Activated CD4-positive, alpha-beta T cell treated with anti-CD3 and anti-CD28 coated beads for 1 hour (primary cell): ENCODE results near the gene CACUL1.
"Not testable (repeated sequence)": the region's sequence is repeated elsewhere in the genome, so short reads cannot be mapped to it uniquely, and the experiment has no call there.

Source experiments
- DNase-seq: peaks from one replicate; pipeline ENCODE4 v3.0.0-alpha.2; 2020

The CACUL1 gene

DNA sequence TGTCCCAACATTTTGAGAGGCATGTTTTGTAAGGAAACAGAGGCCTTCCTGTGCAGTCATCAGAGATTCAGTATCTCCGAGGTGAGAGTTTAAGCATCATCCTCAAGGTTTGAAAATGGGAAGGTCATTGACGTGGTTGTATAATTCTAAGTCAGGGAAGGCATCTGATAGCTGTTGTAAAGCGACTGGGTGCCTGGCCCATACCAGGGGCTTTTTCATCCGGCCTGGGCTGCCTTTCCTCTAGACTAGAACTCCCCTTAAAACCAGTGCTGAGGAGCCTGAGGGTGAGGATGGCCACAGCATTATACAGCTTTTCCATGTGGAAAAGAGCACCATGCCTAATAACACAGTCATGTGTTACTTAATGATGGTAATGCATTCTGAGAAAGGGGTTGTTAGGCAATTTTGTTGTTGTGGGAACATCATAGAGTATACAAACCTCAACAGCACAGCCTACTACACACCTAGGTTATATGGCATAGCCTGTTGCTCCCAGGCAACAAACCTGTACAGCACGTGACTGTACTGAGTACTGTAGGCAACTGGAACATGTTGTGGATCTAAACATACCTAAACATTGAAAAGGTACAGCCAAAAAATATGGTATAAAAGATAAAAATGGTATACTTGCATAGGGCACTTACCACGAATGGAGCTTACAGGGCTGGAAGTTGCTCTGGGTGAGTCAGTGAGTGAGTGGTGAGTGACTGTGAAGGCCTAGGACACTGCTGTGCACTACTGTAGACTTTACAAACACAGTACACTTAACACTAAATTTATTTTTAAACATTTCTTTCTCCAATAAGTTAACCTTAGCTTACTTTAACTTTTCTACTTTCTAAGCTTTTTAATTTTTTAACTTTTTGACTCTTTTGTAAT lies 13.5 kb upstream of the CACUL1 start:
- DNase-seq, result no peak

- DNase-seq, result no peak
These were observed 12.7 kb upstream of the CACUL1 start for GRCh38 chr10:118767297-118768040.

GRCh38 chr10:118764195-118764594 lies 9.4 kb upstream of the CACUL1 start:
- no peak for DNase-seq

GRCh38 chr10:118763202-118763988 lies 8.6 kb upstream of the CACUL1 start:
- no peak for DNase-seq

DNA sequence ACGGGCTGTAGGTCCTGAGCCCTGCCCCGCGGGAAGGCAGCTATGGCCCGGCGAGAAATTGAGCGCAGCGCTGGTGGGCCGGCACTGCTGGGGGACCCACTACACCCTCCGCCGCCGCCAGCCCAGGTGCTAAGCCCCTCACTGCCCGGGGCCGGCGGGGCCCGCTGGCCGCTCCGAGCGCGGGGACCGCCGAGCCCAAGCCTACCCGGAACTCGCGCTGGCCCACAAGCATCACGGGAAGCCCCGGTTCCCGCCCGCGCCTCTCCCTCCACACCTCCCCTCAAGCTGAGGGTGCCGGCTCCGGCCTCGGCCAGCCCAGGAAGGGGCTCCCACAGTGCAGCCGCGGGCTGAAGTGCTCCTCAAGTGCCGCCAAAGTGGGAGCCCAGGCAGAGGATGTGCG lies 5.5 kb upstream of the CACUL1 start:
- no peak for DNase-seq

DNA sequence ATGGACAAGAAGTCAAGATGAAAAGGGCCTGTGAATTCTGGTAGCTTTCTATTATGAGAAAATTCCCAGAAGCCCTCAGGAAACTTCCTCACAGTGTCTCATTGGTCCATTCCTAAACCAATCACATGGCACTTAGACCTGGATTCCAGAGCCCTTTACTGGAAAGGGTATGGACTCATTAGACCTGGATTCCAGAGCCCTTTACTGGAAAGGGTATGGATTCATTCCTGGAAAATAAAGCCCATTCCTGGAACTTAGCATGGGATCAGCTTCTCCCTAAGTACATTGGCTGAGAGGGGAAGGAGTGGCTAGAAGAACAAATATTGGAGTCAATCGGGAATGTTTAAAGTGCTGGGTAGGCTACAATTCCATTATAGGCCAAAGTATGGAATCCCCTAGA lies 3.7 kb upstream of the CACUL1 start:
- DNase-seq, result no peak

- peak; percentile 14 for DNase-seq
These were observed 578 bp downstream of the CACUL1 start for GRCh38 chr10:118754229-118754555.

DNA sequence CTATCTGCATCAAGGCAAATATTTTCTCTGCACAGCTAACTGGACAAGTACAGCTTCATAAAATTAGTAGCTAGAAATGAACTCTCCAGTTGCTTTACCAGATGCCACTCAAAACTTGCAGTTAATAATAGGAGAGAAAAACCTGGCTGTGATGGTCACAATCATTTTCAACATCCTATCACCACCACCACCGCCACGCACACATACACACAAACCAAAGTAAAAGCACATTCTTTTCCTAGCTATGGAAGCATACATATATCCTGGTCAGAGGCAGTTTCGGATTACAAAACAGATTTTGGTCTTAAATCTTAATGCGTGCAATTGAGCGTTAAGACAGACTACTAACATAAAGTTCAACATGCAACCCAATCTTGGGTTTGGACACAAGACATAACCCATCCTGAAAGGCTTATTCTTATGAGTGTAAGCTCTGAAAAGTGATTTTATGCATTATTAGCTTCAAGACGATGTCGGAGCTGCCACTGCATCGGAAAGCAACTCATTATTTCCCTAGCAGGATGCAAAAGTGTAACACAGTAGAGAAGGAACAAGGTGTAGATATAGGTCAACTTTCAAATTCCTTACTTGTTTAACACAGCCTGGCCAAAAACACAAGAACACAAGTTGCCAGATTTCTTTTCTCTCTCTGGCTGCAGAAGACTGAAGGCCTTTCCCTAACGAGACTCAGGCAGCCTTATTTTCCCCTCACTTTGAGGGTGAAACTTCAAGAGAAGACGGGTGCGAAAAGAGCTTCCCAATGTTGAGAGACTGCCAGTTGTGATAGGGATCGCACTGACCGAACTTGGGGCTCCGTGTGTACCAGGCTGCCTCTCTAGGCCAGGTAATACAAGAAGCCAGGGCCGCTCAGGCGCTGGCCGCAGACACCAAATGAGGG lies 1.2 kb downstream of the CACUL1 start:
- DNase-seq, result no peak

DNA sequence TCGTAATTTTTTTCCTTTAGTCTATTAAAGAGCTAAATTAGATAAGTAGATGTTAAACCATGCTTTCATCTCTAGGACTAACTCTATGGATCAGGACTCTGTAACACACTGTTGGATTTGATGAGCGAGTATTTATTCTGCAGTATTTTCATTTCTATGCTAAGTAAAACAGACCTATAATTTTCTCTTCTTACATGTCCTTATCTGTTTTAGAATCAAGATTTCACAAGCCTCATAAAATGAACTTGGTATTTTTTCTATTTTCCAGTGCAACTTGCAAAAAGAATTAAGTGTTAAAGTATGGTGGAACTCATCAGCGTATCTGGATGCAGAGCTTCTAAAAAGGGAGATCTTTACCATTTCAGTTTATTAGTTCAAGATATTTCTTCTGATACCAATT lies 2.4 kb downstream of the CACUL1 start:
- DNase-seq, result no peak

DNA sequence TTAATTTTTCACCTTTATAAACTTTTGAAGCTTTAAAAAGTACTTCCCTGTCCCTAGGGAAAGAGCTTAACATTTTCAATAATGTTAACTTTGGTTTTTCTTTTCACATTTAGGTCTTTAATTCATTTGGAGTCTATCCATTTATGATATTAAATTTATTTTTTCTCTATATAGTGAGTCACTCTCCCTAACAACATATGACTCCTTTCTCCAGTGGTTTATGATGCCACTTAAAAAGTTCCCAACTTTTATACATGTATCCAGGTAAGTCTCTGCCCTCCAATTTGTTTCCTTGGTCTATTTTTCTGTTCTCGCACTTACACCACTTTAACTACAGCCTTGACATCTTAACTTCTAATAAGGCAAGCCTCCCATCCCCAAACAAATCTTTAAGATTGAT lies 3.5 kb downstream of the CACUL1 start:
- DNase-seq, result no peak

DNA sequence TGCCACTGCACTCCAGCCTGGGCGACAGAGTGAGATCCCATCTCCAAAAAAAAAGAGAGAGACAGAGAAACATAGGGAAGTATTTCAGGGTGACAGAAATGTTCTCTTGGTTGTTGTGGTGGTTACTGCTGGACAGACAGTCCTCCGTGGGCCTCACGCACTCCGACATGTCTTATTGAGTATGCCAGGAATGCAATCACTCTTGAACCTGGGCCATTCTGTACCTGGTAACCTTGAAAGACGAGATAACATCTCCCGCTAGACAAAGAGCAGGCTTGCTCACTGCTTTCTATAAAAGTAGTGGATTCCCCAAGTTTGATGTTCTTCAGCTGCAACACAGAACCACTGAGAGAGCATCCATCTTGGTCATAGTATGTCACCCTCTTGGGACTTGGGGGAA lies 6.7 kb downstream of the CACUL1 start:
- DNase-seq, result no peak

GRCh38 chr10:118746246-118746645 lies 8.5 kb downstream of the CACUL1 start:
- DNase-seq, result no peak

DNA sequence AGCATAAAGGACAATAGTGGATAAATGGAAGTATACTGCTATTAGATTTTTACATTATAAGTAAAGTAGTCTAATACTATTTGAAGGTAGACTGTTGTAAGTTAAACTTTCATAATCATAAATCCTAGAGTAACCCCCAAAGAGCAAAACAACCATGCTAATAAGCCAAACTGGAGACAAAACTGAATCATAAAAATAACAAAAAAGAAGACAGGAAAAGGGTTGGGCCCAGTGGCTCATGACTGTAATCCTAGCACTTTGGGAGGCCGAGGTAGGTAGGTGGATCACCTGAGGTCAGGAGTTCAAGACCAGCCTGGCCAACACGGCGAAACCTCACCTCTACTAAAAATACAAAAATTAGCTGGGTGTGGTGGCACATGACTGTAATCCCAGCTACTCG lies 9.7 kb downstream of the CACUL1 start:
- no peak for DNase-seq

DNA sequence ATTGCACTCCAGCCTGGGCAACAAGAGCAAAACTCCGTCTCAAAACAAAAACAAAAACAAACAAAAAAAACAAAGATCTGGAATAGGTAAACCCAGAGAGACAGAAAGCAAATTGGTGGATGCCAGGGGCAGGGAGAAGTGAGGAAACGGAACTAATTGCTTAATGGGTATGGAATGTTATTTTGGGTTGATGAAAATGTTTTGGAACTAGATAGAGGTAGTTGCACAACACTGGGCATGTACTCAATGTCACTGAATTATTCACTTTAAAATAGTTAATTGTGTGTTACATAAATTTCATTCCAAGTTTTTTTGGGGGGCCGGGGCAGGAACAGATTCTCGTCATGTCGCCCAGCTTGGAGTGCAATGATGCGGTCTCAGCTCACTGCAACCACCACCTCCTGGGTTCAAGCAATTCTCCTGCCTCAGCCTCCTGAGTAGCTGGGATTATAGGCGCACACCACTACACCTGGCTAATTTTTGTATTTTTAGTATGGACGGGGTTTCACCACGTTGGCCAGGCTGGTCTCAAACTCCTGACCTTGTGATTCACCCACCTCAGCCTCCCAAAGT lies 10.3 kb downstream of the CACUL1 start:
- not testable (repeated sequence) for DNase-seq

DNA sequence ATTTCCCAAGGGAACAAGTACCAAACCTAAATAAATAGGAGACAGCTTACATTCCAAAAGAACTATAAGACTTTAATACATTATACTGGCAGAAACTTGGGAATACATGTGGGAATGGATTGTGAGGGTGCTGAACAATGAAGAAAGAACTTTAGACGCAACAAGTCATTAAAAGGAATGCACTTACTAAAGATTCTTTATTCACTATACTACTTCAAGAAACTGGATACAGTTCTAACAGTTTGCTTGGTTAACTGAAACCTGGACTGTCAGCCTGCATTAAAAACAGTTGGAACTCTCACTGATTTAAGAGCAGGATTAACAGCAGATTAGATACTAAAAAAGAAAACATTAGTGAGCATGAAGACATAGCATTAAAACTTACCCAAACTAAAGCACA lies 12.0 kb downstream of the CACUL1 start:
- no peak for DNase-seq

DNA sequence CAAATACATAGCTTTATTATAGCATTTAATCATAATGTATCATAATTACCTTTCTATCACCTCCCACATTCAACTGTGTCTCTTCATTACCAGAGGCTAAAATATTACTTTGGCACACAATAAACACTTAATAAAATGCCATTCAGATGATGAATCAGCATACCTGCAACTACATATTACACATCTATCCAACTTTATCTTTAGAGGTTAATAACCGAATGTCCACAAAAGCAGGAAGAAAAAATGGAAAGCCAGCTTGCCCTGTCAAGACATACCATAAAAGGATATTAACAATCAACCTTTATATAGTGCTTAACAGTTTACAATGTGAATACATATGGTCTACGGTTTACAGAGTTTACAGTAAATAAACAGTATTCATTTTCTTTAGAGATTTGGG lies 12.7 kb downstream of the CACUL1 start:
- no peak for DNase-seq

DNA sequence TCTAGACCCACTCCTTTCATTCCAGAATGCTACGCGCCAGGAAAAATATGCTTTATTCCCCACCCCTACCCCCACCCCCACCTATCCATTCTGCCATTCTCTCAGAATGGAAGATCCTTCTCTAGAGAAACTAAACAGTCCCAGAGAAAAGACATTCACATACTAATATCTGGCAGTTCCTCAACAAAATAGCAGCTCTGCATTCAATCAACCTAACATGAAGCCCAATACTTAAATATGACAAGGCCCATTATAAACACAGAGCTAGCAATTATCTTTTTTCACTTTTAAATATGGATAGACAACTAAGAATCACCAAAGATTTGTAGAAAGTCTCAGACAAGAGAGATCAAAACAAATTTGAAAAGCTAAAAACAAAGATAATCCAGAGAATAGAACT lies 16.4 kb downstream of the CACUL1 start:
- DNase-seq, result no peak

GRCh38 chr10:118737603-118738302 lies 17.0 kb downstream of the CACUL1 start:
- no peak for DNase-seq

DNA sequence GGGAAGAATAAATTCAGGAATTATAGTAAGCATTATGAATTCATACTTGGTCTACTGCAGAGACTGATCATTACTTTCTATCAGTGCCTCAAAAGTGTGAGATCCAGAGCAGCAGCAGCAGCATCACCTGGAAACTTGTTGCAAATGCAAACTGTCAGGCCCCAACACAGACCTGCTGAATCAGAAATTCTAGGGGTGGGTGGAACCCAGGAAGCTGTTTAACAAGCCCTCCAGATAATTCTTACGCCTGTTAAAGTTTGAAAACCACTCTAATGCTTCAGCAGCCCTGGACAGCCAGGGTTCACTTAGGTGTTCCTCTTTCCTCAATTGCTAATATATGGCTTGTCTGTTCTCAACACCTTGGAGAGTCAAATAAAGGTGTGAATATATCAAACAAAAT lies 19.5 kb downstream of the CACUL1 start:
- no peak for DNase-seq

- no peak for DNase-seq
These were observed 20.3 kb downstream of the CACUL1 start for GRCh38 chr10:118734475-118734874.
